Fibroblast of lung (primary cell): ENCODE measurements around the gene SPTBN1.

ENCODE experiments used
- CTCF ChIP-seq, 2 donors: IDR thresholded peaks in 1 of 2; conservative IDR thresholded peaks in 1 of 2; 1 replicate in 1 of 2; 2 replicates in 1 of 2; pipeline ENCODE4 v1.5.1; 2011 to 2012; ENCODE audit warnings: low read length in 2 of 2, control low read depth in 1 of 2, inconsistent platforms in 1 of 2, low read depth in 1 of 2, mild to moderate bottlenecking in 1 of 2
- EZH2 ChIP-seq: IDR thresholded peaks from 2 replicates; pipeline ENCODE4 v1.5.1; 2012; ENCODE audit warnings: low read length, control low read depth, mild to moderate bottlenecking; ENCODE audit errors: missing control alignments

GRCh38 chr2:54557601-54558187 lies 101.6 kb downstream of the SPTBN1 start:
- no peak for TF ChIP-seq CTCF (conservative IDR thresholded peaks at IDR 0.05 in 1 of 2, IDR thresholded peaks at IDR 0.05 in 1 of 2; ENCODE audit: low read depth in 1 of 2, low read length in 2 of 2)
- TF ChIP-seq EZH2, result no peak
